H4 (cell line): ENCODE results near the gene CDK19. TPM values are rescaled to one million over a fixed set of nuclear protein-coding genes. Genes with fewer than 3 reads are reported as not detected.
"Not testable (repeated sequence)": the region's sequence is repeated elsewhere in the genome, so short reads cannot be mapped to it uniquely, and the experiment has no call there.

Experiments used
- DNase-seq: peaks from one replicate; pipeline ENCODE4 v3.0.0-alpha.2; 2015; ENCODE audit warnings: low spot score
- total RNA-seq: library from RNA; depleted of rRNA; stranded (reverse); fragments of >200 nt; shearing (Covaris generic); gene quantifications from 2 replicates; pipeline ENCODE4 v1.2.3, GENCODE V29; 2014

CDK19 gene
- total RNA-seq, 1 experiment from 2014 or later: 6.8 TPM

DNA sequence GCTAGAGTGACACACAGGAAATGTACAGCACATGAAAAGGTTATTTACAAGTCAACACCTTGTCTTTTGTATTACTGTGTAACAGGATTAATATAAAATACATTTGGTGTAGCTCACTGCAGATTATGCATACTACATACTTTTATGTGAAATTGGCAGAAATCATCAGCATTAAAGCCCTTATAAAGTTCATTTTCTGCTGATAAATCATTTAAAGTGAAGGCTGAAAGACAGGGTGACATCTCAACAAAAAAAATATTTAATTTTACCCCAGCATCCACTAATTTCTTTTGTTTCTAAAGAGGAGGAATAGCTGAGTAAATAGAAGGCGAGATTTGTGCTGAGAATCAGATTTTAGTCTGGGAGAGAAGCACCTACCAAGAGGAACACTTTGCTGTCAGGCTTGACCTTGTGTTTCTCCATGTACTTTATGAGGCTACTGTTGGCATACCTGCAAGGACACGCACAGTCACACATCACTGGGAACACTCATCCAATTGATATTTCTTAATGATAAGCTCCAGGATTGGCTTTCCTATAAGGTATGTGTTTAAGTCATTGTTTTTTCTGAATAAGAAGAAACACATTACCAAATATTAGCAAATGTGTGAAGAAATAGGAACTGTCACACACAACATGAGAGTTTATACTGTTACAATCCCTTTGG, 192.2 kb downstream of the CDK19 start:
- DNase-seq: no peak

DNA sequence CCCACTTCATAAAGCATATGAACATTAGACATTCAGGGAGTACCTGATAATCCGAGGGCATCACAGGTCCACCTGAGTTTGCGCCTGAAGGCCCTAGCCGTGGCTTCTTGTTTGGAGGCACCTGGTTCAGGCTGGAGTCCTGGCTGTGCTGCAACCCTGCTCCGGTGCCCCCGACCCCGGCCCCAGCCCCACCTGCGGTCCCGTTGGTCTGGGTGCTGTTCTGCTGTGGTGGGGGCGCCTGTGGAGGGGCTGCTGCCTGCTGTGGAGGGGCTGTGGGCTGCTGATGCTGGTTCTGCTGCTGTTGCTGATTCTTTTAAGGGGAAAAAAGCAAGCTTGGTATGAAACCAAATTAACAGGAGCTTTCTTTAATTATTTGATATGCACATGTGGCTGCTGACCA, 194.2 kb downstream of the CDK19 start:
- DNase-seq: no peak

DNA sequence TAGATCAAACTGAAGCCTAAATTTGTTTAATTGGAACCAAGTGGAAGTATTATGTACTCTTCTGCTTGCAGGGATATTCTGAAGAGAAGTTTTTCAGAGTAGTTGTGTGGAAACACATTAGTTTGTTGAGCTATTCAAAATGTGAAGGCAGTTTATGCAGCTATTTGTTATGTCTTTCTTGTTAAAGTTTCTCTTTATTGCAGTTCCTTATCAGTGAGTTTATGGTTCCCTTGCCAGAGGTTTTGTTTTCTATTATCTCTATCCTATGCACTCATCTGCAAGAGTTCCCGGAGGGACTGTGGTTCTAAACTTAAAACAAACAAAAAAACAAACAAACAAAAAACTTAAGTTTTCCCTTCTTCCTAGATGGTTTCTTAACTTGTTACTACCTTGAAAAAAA, 195.2 kb downstream of the CDK19 start:
- DNase-seq: no peak

DNA sequence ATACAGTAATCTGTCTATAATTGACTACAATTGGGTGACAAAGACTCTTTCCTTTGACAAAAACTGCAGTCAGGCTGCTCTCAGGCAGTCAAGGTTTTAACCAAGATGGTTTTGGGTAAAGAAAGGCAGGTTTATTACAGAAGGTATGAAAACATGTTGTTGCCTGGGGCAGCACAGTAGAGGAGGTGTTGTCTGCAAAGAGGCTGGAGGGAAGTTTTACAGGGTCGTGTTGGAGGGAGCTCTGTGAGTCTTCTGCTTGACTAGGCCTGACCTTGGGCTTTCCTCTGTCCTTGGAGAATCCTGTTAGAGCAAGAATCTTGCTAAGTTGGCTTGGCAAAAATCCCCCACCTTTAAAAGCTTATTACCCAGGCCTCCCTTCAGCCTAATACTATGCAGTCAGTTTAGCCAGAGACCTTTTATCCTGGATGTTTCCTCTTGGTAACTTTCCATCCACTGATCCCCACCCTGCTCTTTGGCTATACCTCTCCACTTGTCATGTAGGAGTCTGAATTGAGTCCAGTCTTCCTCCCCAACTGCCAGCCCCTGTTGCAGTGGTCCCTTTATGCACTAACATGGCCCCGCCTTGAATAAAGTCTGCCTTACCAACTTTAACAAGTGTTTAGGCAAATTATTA, 195.9 kb downstream of the CDK19 start:
- no peak for DNase-seq

DNA sequence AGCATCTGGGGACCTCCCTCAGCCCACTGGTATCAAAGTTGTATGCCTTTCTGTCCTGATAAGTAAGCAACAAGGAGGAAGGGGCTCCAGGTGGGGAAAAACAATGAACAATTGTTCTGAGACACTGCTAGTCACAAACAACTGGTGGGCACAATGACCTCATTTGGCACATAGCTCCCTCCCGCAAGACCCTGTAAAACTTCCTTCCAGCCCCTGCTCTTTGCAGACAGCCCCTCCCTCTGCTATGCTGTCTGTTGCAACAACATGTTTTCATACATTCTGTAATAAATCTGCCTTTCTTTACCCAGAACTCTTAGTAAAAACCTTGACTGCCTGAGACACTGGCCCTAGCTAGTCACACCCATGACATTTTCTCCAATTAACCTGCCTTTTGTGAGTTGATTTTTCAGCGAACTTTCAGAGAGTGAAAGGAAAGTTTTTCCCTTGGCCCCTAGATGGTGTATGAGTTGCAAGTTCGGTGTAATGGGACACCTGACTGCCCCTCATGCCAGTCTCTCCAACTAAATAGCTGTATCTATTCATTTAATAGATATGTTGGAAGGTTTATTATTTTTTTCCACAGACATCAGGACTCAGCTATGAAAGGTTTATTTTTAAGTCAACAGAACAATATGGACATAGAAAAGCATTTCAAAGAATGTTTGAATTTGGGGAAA, 196.5 kb downstream of the CDK19 start:
- DNase-seq: no peak

DNA sequence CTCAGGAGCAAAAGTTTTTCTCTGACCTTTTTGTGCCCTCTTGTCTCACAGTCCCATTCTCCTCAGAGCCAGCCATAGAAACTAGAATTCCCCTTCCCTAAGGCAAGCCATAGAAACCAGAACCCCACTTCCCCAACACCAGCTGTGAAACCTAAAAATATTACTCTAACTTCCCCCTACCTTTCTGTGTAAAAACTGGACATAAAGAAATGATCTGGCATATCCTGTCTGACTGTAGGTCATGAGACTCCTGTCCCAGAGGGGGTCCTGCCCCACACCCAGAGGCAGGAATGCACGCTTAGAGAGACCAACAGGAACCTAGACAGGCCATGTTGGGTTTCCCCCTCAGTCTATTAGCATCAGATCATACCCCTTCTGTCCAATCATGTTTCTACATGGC, 198.2 kb downstream of the CDK19 start:
- no peak for DNase-seq

DNA sequence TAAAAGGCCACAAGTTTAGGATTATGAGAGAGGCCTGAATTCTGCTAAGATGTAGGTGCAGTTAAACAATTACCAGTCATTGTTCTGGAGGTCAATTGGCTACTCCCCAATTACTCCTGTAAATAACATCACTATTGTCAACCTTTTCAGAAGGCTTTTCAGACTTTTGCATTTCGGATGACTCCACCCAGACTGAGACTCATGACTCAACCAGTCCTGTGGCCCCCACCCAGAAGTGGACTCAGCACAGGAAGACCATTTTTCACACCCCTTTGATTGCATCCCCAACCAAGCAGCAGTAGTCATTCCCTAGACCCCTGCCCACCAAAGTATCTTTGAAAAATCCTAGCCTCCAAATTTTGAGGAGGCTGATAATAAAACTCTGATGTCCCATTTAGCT, 199.5 kb downstream of the CDK19 start:
- DNase-seq: no peak

DNA sequence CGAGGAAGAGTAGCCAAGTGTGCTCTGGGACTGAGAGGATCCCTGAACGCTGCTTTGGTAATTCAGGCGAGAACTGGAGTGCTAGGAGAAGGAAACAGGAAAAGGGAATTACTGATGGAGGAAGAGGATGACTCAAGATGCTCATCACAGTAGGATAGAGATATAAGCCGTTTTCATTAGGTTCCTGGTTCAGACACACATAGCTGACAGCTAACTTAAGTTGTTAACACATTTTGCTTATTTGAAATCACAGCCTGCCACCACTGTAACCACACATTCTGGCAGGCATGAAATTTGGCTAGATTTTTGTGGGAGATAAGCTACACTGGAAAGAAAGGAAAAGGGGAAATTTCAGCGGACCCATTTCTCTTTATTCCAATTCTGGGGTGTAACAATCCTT, 200.7 kb downstream of the CDK19 start:
- DNase-seq: no peak

DNA sequence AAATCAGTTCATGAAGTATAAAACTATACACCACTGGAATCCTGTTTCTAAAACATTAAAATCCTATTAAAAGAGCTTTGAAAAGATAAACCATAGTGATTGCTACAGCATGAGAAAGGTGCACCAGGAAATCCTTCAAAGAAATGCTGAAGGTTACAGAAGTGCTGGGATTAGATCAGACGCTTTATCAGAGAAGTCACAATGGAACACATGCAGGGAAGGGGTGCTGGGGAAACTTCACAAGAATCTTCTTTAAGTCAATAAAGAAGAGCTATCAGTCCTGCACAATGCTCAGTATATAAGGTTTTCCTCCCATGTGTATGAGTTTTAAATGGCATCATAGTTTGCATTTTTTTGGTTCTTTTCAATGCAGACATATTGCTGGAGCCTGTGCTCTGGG, 201.2 kb downstream of the CDK19 start:
- DNase-seq: no peak

DNA sequence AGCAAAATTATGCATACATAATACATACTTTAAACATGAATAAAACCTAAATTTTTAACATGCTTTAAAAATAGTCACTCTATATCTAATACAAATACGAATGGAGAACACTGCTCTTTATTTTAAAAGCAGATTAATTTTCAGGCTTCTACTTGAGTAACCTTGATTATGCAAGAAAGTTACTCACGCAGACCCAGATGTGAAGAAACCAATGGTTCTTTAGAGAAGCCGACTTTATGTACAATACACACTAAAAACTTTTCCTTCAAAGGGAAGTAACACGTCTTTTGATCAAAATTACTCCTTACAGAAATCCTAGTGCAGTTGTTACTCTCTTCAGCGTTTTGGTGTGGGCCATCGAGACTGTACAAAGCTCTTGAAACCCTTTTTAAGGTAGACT, 201.9 kb downstream of the CDK19 start:
- DNase-seq: no peak

DNA sequence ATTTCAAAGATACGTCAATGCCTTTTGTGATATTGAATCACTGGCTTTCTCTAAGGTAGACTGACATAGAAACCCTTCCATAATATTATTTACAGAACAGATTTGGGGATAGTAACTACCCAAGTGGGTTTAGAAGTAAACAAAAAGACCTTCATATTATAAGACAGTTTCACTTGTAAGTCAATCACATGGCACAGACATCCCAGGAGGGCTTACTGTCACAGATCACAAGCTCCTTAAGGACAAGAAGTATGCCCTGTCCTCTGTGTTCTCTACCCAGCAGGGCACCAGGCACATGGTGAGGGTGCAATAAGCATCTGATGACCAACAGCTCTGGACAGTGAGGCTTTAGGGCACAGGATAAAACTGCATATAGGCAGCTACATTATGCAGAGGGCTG, 203.0 kb downstream of the CDK19 start:
- DNase-seq: no peak

DNA sequence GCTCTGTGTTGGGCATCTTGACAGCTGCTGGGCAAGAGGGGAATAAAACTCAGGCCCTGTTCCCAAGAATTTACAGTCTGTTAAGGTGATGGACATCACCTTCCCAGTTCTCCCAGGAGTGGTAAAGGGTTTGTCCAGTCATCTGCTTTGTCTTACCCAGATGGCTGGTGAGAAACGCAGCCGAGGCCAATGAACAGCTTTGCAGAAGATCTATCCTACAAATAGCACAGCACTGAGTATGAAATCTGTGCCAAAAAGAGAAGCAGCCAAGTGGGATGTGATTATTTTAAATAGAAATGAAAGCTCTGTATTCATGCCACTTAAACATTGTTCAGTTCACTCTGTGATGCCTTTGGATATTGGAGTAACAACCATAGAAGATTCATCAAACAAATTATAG, 206.2 kb downstream of the CDK19 start:
- DNase-seq: no peak

DNA sequence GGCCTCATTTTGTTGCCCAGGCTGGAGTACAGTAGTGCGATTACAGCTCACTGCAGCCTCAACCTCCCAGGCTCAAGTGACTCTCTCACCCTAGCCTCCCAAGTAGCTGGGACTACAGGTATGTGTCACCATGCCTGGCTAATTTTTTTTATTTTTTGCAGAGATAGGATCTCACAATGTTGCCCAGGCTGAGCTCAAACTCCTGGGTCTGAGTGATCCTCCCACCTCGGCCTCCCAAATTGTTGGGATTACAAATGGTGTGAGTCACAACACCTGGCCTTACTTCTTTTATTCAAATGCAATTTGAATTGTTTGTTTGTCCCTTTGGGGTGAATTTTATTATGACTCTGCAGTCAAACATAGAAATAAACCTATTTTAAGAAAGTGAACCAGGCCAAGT, 207.1 kb downstream of the CDK19 start:
- DNase-seq: no peak

DNA sequence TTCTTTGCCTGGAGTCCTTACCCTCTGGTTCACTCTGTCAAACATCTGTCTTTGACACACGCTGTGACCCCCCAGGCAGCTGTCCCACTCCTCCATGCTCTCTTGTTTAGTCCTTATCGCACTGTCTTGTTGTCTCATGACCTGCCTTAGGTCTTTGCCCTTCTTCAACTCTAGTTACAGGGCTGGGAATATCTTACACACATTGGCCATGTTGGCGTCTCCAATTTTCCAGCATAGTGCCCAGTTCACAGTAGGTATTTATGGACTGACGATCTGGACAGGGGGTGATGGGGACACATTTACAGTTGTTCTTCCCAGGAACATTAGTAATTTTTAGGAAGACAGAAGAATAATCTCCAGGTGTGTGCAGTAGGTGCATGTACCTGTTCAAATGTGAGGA, 209.1 kb downstream of the CDK19 start:
- no peak for DNase-seq

DNA sequence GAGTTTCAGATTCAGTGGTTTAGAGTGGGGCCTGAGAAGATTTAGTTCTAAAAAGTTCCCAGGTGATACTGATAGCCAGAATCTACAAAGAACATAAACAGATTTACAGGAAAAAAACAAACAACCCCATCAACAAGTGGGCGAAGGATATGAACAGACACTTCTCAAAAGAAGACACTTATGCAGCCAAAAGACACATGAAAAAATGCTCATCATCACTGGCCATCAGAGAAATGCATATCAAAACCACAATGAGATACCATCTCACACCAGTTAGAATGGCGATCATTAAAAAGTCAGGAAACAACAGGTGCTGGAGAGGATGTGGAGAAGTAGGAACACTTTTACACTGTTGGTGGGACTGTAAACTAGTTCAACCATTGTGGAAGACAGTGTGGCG, 214.6 kb downstream of the CDK19 start:
- DNase-seq: not testable (repeated sequence)

DNA sequence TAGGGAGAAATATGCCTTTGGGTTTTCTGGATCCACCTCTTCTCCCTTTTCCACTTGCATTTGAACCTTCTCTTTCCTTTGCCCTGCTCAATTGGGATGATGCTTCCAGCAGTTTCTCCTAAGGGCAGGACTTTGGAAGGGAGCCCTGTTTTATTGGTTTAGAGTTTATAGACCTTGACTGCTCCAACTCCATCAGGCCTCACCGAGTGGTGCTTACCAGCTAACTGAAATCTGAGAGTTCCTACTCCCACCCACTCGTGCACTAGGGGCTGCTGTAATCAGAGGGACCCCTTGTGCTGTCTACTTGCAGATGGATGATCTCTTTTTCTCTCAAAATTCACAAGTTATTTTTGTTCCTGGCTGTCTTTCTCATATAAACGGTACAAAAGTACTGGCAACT, 217.5 kb downstream of the CDK19 start:
- DNase-seq: no peak

DNA sequence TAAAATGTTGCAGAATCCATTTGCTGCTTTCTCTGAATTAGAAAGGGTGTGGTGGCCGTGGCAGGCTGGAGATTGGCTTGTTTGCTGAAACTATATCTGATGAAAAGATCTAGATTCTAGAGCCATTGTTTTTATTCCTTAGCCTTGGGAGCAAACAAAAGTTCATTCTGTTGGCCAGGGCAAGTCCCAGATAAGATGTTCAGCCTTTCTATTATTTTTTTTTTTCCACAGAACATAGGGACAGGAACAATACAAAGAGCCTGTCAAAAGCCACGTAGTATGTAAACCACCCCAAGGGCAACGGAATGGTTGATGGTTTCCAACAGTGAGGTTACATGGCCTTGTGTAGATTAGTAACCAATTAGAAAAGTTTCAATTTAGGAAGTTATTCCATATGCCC, 218.9 kb downstream of the CDK19 start:
- DNase-seq: no peak

DNA sequence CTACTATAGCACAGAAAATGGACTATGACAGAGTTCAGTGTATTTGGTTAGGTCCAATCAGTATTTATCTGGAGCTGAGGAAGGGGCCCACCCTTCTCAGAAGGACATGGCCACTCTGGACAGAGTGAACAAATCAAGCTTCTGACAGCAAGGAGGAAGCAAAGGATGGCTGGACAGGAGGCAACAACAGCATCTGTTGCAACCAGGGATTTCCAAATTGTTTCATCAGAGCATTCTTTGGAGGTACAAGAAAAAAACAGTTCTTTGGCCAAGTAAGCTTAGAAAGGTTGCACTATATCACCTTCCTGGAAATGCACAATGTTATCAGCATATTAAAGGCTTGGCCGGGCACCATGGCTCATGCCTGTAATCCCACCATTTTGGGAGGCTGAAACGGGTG, 220.2 kb downstream of the CDK19 start:
- no peak for DNase-seq

DNA sequence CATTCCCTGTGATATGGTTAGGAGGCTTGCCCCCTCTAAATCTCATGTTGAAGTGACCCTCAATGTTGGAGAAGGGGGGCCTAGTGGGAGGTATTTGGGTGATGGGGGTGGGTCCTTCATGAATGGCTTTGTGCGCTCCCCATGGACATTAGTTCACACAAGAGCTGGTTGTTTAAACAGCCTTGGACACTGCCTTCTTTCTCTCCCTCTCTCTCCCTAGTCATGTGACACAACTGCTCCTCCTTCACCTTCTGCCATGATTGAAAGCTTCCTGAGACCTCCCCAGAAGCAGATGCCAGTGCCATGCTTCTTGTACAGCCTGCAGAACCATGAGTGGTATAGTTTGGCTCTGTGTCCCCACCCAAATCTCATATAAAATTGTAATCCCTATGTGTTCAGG, 221.6 kb downstream of the CDK19 start:
- no peak for DNase-seq

DNA sequence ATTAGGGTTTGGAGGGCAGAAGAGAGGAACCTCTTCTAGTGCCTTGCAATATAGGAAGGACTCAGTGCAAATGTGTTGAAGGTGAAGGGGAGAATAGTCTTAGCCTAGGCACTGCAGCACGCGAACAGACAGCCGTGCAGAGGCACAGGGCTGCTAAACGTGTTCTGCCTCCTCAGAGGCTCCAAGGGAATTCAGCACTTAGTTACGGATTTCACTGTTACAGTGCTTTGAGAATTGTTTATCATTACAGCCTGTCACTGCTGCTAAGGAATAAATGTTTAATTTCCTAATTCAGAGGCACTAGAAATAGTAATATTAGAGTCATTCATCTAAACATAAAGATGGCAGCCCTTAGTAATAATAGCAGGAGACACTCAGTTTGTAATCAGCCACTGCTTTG, 222.5 kb downstream of the CDK19 start:
- DNase-seq: no peak

DNA sequence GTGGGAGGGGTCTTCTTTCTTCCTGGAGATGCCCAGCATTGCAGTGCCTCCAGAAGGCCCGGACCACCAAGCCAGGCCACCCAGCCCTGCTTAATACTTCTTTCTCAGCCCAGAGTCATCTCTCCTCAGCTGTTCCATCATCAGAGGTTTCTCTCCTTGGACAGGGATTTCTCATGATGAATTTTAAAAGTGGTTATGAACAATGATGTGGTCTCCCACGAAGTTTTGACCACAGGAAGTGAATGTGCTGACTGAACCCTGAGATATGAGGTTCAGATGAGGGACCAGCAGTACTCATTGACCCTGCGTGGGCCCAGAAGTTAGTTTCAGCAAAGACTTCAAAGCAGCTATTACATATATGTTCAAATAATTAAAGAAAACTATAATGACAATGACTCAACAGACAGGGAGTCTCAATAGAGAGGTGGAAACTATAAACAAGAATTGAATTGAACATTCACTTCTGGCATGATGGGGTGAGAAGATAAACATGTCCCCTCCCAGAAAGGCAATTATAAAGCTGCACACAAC, 224.4 kb downstream of the CDK19 start:
- DNase-seq: no peak

DNA sequence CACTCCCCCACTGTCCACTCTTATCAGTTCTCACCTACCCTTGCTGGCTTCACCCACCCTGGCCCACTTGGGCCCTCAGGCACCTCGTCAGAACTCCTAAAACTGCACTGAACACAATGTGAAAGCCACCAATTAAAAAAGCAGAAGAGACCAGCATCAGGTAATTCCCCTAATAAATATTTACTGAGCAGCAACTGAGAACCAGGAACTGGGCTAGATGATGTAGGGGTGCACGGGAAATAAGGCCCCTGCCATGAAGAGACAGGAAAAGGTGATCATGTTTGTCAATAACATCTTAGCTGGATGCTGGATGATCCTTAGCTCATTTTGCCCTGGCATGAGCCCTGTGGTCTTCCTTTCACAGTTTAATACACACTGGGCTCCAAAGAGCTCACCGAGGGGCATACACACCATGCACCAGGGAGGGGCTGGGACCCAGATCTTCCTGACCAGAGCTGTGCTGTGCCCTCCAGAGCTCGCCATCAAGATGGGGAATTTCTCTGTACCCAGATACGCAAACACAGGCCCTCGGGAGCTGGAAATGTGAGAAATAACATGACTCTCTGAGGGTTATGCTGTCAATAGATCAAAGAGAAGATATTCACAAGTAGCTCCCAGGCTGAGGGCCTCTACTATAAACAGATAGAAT, 225.3 kb downstream of the CDK19 start:
- no peak for DNase-seq

DNA sequence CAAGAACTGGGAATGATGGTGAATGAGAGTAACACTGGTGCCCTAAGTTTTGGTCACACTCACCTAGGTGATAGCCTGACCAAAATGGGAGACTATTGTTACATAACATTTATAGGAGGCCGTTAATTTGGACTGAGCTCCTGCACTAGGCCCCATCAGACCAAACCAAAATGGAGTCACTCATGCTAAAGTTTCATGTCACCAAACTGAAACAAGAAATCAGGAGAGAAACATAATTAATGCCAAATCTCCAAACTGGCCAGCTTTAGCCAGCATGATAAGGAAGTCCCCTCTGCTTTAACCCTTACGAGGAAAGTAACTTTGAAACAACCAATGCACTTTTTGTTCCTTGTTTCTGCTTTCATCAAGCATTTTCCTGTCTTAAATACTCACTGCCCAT, 227.9 kb downstream of the CDK19 start:
- DNase-seq: no peak
